BE2C (cell line): ENCODE data around the gene TFDP1.

Experiments used
- DNase-seq: peaks from one replicate; pipeline ENCODE4 v3.0.0-alpha.2; 2020
- H3K27me3 ChIP-seq: fragments of 250-450 bp; sonication (Bioruptor Pico); 2 replicates; pipeline ENCODE4 v1.5.1; 2020; ENCODE audit warnings: mild to moderate bottlenecking
- H3K36me3 ChIP-seq: fragments of 250-450 bp; sonication (Bioruptor Pico); 2 replicates; pipeline ENCODE4 v1.5.1; 2020; ENCODE audit warnings: mild to moderate bottlenecking
- H3K4me1 ChIP-seq: fragments of 250-450 bp; sonication (Bioruptor Pico); 2 replicates; pipeline ENCODE4 v1.5.1; 2020
- H3K4me3 ChIP-seq: 2 replicates; pipeline ENCODE4 v1.5.1; 2011; ENCODE audit warnings: low read depth, low read length
- H3K9me3 ChIP-seq: fragments of 250-450 bp; sonication (Bioruptor Pico); 2 replicates; pipeline ENCODE4 v1.5.1; 2020
- TF ChIP-seq, protein P1 (sequence below): IDR thresholded peaks from 2 replicates; pipeline ENCODE4 v1.5.1; 2012; ENCODE audit warnings: mild to moderate bottlenecking, low read depth, low read length

The TFDP1 gene

GRCh38 chr13:113638173-113638746 is 53.7 kb downstream of the TFDP1 start:
- TF ChIP-seq, protein P1, sequence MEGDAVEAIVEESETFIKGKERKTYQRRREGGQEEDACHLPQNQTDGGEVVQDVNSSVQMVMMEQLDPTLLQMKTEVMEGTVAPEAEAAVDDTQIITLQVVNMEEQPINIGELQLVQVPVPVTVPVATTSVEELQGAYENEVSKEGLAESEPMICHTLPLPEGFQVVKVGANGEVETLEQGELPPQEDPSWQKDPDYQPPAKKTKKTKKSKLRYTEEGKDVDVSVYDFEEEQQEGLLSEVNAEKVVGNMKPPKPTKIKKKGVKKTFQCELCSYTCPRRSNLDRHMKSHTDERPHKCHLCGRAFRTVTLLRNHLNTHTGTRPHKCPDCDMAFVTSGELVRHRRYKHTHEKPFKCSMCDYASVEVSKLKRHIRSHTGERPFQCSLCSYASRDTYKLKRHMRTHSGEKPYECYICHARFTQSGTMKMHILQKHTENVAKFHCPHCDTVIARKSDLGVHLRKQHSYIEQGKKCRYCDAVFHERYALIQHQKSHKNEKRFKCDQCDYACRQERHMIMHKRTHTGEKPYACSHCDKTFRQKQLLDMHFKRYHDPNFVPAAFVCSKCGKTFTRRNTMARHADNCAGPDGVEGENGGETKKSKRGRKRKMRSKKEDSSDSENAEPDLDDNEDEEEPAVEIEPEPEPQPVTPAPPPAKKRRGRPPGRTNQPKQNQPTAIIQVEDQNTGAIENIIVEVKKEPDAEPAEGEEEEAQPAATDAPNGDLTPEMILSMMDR = no peak
- H3K4me3 ChIP-seq = no peak overlapping the region
- H3K36me3 ChIP-seq = peaks cover 94% of the 10 kb centered on the region
- no peaks in the 10 kb centered on the region for H3K27me3 ChIP-seq
- no peaks in the 10 kb centered on the region for H3K9me3 ChIP-seq
- DNase-seq = no peak
- no peaks in the 10 kb centered on the region for H3K4me1 ChIP-seq

GRCh38 chr13:113638806-113639205 is 54.3 kb downstream of the TFDP1 start:
- Histone ChIP-seq H3K36me3 (peaks cover 89% of the 10 kb centered on the region), H3K4me3 (no peak overlapping the region), H3K9me3 (no peaks in the 10 kb centered on the region), H3K27me3 (no peaks in the 10 kb centered on the region), H3K4me1 (no peaks in the 10 kb centered on the region)
- no peak for DNase-seq
- TF ChIP-seq, protein P1 = no peak

DNA sequence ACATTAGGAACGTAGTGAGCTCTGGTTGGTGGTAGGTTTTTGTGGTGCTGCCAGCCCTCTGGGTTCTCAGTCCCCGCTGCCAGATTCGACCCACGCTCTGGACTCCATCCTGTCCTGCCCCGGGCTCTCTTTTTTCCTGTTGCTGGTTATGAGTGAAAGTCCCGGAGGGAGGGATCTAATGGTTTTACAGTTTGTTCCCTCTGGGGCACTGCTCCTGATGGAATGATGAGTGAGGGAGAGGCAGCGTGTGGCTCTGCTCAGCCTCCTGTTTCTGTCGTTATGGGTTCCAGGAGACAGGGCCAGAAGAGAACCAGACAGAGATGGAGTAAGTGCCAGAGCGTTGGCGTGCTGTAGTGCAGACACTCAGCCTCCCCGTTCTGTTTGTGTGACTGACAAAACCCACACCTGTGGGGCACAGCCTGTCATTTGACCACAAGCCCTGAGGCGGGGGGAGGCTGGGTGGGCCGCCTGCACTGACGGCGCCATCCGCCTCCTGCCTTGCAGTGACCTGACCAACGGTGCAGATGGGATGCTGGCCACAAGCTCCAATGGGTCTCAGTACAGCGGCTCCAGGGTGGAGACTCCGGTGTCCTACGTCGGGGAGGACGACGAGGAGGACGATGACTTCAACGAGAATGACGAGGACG is 55.2 kb downstream of the TFDP1 start:
- Histone ChIP-seq H3K27me3 (no peaks in the 10 kb centered on the region), H3K4me3 (no peak overlapping the region), H3K4me1 (no peaks in the 10 kb centered on the region), H3K36me3 (peaks cover 82% of the 10 kb centered on the region), H3K9me3 (no peaks in the 10 kb centered on the region)
- TF ChIP-seq, protein P1 = no peak
- DNase-seq = peak; percentile 11

DNA sequence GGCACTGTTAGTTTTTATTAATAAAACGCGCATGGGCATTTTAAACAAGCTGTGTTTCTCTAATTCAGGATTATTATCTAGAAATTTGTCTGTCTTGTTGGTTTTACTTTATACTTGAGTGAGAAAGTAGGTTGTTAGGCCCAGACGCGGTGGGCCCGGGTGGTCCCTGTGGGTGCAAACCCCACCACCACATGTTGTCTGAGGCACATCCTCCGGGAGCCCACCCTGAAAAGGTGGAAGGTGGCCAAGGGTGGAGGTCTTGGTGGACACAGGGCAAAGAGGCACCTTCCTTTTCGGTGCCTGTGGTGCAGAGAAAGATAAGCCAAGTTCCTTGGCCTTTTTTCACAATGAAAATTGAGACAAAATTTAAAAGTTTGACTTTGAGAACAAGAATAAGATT is 56.9 kb downstream of the TFDP1 start:
- Histone ChIP-seq H3K27me3 (no peaks in the 10 kb centered on the region), H3K4me1 (no peaks in the 10 kb centered on the region), H3K36me3 (peaks cover 69% of the 10 kb centered on the region), H3K4me3 (no peak overlapping the region), H3K9me3 (no peaks in the 10 kb centered on the region)
- TF ChIP-seq, protein P1 = no peak
- DNase-seq = peak; percentile 1

- Histone ChIP-seq H3K4me3 (no peak overlapping the region), H3K4me1 (peaks cover 2% of the 10 kb centered on the region; the same call in 1 of the 2 replicates), H3K9me3 (no peaks in the 10 kb centered on the region), H3K27me3 (no peaks in the 10 kb centered on the region), H3K36me3 (peaks cover 63% of the 10 kb centered on the region)
- TF ChIP-seq, protein P1 = no peak
- no peak for DNase-seq
Measured at GRCh38 chr13:113642563-113642962, 58.0 kb downstream of the TFDP1 start.

DNA sequence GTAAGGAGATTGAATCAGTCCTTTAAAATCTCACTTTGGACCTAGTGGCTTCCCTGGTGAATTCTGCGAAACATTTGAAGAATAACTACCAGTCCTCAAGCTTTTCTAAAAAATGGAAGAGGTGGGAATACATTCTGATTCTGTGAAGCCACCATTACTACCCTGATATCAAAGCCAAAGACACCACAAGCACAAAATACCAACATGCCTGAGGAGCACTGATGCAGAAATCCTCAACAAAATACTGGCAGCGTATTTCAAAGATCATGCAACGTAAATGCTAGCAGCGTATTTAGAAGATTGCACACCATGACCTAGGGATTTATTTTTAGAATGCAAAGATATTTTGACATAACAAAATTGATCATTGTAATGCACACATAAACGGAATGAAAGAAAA is 59.0 kb downstream of the TFDP1 start:
- Histone ChIP-seq H3K4me3 (no peak overlapping the region), H3K9me3 (no peaks in the 10 kb centered on the region), H3K36me3 (peaks cover 52% of the 10 kb centered on the region), H3K4me1 (peaks cover 2% of the 10 kb centered on the region; the same call in 1 of the 2 replicates), H3K27me3 (no peaks in the 10 kb centered on the region)
- DNase-seq = no peak
- TF ChIP-seq, protein P1 = no peak
